ENCODE results near the gene PLCB1. TPM values are rescaled to one million over a fixed set of nuclear protein-coding genes. Genes with fewer than 3 reads are reported as not detected.
A peak's percentile ranks its signal among the peaks of the same experiment; 100 is the strongest.

PLCB1 gene
- total RNA-seq, 4 donors from 2014 or later: 13.5 to 110 (median 30.4) TPM

- DNase-seq: no peak
- no peaks in the 10 kb centered on the region for H3K4me1 ChIP-seq
- intact Hi-C loops (cut with DNase I; ENCODE audit: low total_unique reads): no loop called here
- H3K36me3 ChIP-seq: no peaks in the 10 kb centered on the region
- H3K27me3 ChIP-seq: no peaks in the 10 kb centered on the region
- peak overlapping the region; percentile 42 to 71 for H3K27ac ChIP-seq
- no peaks in the 10 kb centered on the region for H3K9me3 ChIP-seq
- TF ChIP-seq CTCF (IDR thresholded peaks at IDR 0.05) (no peak), POLR2A (IDR thresholded peaks at IDR 0.05) (no peak)
- no peak overlapping the region for H3K4me3 ChIP-seq
These were observed 81.9 kb downstream of the PLCB1 start for GRCh38 chr20:8213831-8214587.

GRCh38 chr20:8215361-8215781 lies 83.3 kb downstream of the PLCB1 start:
- TF ChIP-seq CTCF (IDR thresholded peaks at IDR 0.05): no peak
- TF ChIP-seq POLR2A (IDR thresholded peaks at IDR 0.05): no peak
- Histone ChIP-seq H3K4me3 (no peak overlapping the region), H3K9me3 (no peaks in the 10 kb centered on the region), H3K4me1 (no peaks in the 10 kb centered on the region), H3K36me3 (no peaks in the 10 kb centered on the region), H3K27ac (peak overlapping the region in 1 of 2 donors; percentile 2), H3K27me3 (no peaks in the 10 kb centered on the region)
- intact Hi-C loops (cut with DNase I; ENCODE audit: low total_unique reads): no loop called here
- DNase-seq: no peak

- no peaks in the 10 kb centered on the region for H3K27me3 ChIP-seq
- no peak overlapping the region for H3K27ac ChIP-seq
- intact Hi-C loops (cut with DNase I; ENCODE audit: low total_unique reads): no loop called here
- H3K36me3 ChIP-seq: no peaks in the 10 kb centered on the region
- no peak for TF ChIP-seq POLR2A (IDR thresholded peaks at IDR 0.05)
- no peak for TF ChIP-seq CTCF (IDR thresholded peaks at IDR 0.05)
- no peaks in the 10 kb centered on the region for H3K9me3 ChIP-seq
- H3K4me1 ChIP-seq: no peaks in the 10 kb centered on the region
- no peak for DNase-seq
- no peak overlapping the region for H3K4me3 ChIP-seq
These were observed 84.5 kb downstream of the PLCB1 start for GRCh38 chr20:8216375-8217200.

GRCh38 chr20:8218861-8219260 lies 86.8 kb downstream of the PLCB1 start:
- H3K36me3 ChIP-seq: no peaks in the 10 kb centered on the region
- no peaks in the 10 kb centered on the region for H3K27me3 ChIP-seq
- intact Hi-C loops (cut with DNase I; ENCODE audit: low total_unique reads): no loop called here
- no peak overlapping the region for H3K4me3 ChIP-seq
- H3K4me1 ChIP-seq: no peaks in the 10 kb centered on the region
- no peak overlapping the region for H3K27ac ChIP-seq
- DNase-seq: no peak
- TF ChIP-seq CTCF (IDR thresholded peaks at IDR 0.05): no peak
- no peak for TF ChIP-seq POLR2A (IDR thresholded peaks at IDR 0.05)
- H3K9me3 ChIP-seq: no peaks in the 10 kb centered on the region

- intact Hi-C loops (cut with DNase I; ENCODE audit: low total_unique reads): no loop called here
- H3K4me1 ChIP-seq: no peaks in the 10 kb centered on the region
These were observed 87.3 kb downstream of the PLCB1 start for GRCh38 chr20:8219403-8219802.

More at GRCh38 chr20:8219403-8219802, 87.3 kb downstream of the PLCB1 start:
- Histone ChIP-seq H3K27me3 (no peaks in the 10 kb centered on the region), H3K27ac (no peak overlapping the region), H3K4me3 (no peak overlapping the region), H3K9me3 (no peaks in the 10 kb centered on the region), H3K36me3 (no peaks in the 10 kb centered on the region)
- no peak for TF ChIP-seq CTCF (IDR thresholded peaks at IDR 0.05)
- no peak for TF ChIP-seq POLR2A (IDR thresholded peaks at IDR 0.05)
- DNase-seq: no peak

Data from uterus (tissue), 4 donors.